ENCODE data around the gene CHN2.

- TF ChIP-seq EP300 (IDR thresholded peaks at IDR 0.05), result no peak
- TF ChIP-seq, protein P1, sequence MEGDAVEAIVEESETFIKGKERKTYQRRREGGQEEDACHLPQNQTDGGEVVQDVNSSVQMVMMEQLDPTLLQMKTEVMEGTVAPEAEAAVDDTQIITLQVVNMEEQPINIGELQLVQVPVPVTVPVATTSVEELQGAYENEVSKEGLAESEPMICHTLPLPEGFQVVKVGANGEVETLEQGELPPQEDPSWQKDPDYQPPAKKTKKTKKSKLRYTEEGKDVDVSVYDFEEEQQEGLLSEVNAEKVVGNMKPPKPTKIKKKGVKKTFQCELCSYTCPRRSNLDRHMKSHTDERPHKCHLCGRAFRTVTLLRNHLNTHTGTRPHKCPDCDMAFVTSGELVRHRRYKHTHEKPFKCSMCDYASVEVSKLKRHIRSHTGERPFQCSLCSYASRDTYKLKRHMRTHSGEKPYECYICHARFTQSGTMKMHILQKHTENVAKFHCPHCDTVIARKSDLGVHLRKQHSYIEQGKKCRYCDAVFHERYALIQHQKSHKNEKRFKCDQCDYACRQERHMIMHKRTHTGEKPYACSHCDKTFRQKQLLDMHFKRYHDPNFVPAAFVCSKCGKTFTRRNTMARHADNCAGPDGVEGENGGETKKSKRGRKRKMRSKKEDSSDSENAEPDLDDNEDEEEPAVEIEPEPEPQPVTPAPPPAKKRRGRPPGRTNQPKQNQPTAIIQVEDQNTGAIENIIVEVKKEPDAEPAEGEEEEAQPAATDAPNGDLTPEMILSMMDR (IDR thresholded peaks at IDR 0.05), result no peak
Measured at GRCh38 chr7:29272057-29272456, 77.5 kb downstream of the CHN2 start.
